ENCODE data around the gene IVNS1ABP.

DNA sequence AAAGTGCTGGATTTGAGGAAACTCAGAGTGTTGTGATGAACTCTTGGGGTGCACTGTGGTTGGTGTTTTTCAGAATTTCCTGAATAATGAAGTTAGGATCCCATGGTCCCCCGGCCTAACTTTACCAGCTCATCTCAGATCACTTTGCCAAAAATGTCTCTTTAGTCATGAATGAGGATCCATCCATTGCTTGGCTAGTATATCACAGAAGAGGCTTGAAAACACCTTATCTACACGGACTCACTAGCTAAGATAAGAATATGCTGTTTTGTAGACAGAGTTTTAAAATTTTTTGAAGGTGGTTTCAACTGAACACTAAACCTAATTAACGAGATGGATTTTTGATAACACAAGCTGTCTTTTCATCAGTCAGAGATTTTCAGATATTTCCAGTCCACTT lies 53.8 kb downstream of the IVNS1ABP start:
- no peak for TF ChIP-seq POLR2AphosphoS5 (IDR thresholded peaks at IDR 0.05)
- TF ChIP-seq CTCF (IDR thresholded peaks at IDR 0.05), result no peak
